Stimulated activated naive CD8-positive, alpha-beta T cell treated with anti-CD3 and anti-CD28 coated beads, Interleukin-15, Interleukin-2, amounts not matched to agents 100 ng/mL and 50 ng/mL, for 24 hours (primary cell): ENCODE measurements around the gene ZFX.
A peak's percentile ranks its signal among the peaks of the same experiment; 100 is the strongest.

ENCODE experiments used
- H3K27ac Mint-ChIP-seq: one replicate; pipeline ENCODE4 v1.8.0; 2021; ENCODE audit warnings: mild to moderate bottlenecking, mixed read lengths
- H3K27me3 Mint-ChIP-seq: one replicate; pipeline ENCODE4 v1.8.0; 2021; ENCODE audit warnings: mixed read lengths
- H3K36me3 Mint-ChIP-seq: one replicate; pipeline ENCODE4 v1.8.0; 2021; ENCODE audit warnings: low read depth, mixed read lengths
- H3K4me1 Mint-ChIP-seq: one replicate; pipeline ENCODE4 v1.8.0; 2021; ENCODE audit warnings: low read depth, mixed read lengths
- H3K4me3 Mint-ChIP-seq: one replicate; pipeline ENCODE4 v1.8.0; 2021; ENCODE audit warnings: mild to moderate bottlenecking, mixed read lengths
- H3K9me3 Mint-ChIP-seq: one replicate; pipeline ENCODE4 v1.8.0; 2021; ENCODE audit warnings: mixed read lengths

ZFX gene

GRCh38 chrX:24203072-24203808 lies 53.7 kb downstream of the ZFX start:
- Mint-ChIP-seq H3K36me3 (peaks cover 54% of the 10 kb centered on the region), H3K4me1 (peaks cover 54% of the 10 kb centered on the region), H3K27ac (peak overlapping the region; percentile 63), H3K27me3 (no peaks in the 10 kb centered on the region), H3K9me3 (no peaks in the 10 kb centered on the region), H3K4me3 (no peak overlapping the region)

- H3K36me3 Mint-ChIP-seq, result peaks cover 47% of the 10 kb centered on the region
- H3K27me3 Mint-ChIP-seq, result no peaks in the 10 kb centered on the region
- no peak overlapping the region for H3K27ac Mint-ChIP-seq
- no peaks in the 10 kb centered on the region for H3K9me3 Mint-ChIP-seq
- no peak overlapping the region for H3K4me3 Mint-ChIP-seq
- H3K4me1 Mint-ChIP-seq, result peaks cover 45% of the 10 kb centered on the region
Observed at GRCh38 chrX:24204331-24204730, 54.8 kb downstream of the ZFX start.

GRCh38 chrX:24204958-24205357 lies 55.4 kb downstream of the ZFX start:
- Mint-ChIP-seq H3K36me3 (peaks cover 47% of the 10 kb centered on the region), H3K4me1 (peaks cover 39% of the 10 kb centered on the region), H3K27ac (peak overlapping the region; percentile 68), H3K4me3 (no peak overlapping the region), H3K9me3 (no peaks in the 10 kb centered on the region), H3K27me3 (no peaks in the 10 kb centered on the region)

GRCh38 chrX:24207826-24208225 lies 58.3 kb downstream of the ZFX start:
- no peak overlapping the region for H3K27ac Mint-ChIP-seq
- no peaks in the 10 kb centered on the region for H3K27me3 Mint-ChIP-seq
- H3K9me3 Mint-ChIP-seq, result no peaks in the 10 kb centered on the region
- peaks cover 20% of the 10 kb centered on the region for H3K4me1 Mint-ChIP-seq
- H3K36me3 Mint-ChIP-seq, result peaks cover 43% of the 10 kb centered on the region
- H3K4me3 Mint-ChIP-seq, result no peak overlapping the region

GRCh38 chrX:24208496-24209240 lies 59.1 kb downstream of the ZFX start:
- Mint-ChIP-seq H3K4me1 (peaks cover 11% of the 10 kb centered on the region), H3K4me3 (no peak overlapping the region), H3K27ac (no peak overlapping the region), H3K9me3 (no peaks in the 10 kb centered on the region), H3K27me3 (no peaks in the 10 kb centered on the region), H3K36me3 (peaks cover 37% of the 10 kb centered on the region)

GRCh38 chrX:24210190-24210589 lies 60.7 kb downstream of the ZFX start:
- Mint-ChIP-seq H3K27ac (no peak overlapping the region), H3K4me3 (no peak overlapping the region), H3K27me3 (no peaks in the 10 kb centered on the region), H3K36me3 (peaks cover 26% of the 10 kb centered on the region), H3K4me1 (peaks cover 4% of the 10 kb centered on the region), H3K9me3 (no peaks in the 10 kb centered on the region)

GRCh38 chrX:24214568-24214967 lies 65.0 kb downstream of the ZFX start:
- Mint-ChIP-seq H3K4me3 (no peak overlapping the region), H3K4me1 (peaks cover 7% of the 10 kb centered on the region), H3K36me3 (peaks cover 15% of the 10 kb centered on the region), H3K27ac (no peak overlapping the region), H3K27me3 (no peaks in the 10 kb centered on the region), H3K9me3 (no peaks in the 10 kb centered on the region)

GRCh38 chrX:24215272-24215671 lies 65.7 kb downstream of the ZFX start:
- Mint-ChIP-seq H3K27me3 (no peaks in the 10 kb centered on the region), H3K4me3 (no peak overlapping the region), H3K36me3 (peaks cover 11% of the 10 kb centered on the region), H3K27ac (no peak overlapping the region), H3K4me1 (peaks cover 7% of the 10 kb centered on the region), H3K9me3 (no peaks in the 10 kb centered on the region)

GRCh38 chrX:24216037-24216436 lies 66.5 kb downstream of the ZFX start:
- no peaks in the 10 kb centered on the region for H3K9me3 Mint-ChIP-seq
- no peak overlapping the region for H3K4me3 Mint-ChIP-seq
- no peaks in the 10 kb centered on the region for H3K27me3 Mint-ChIP-seq
- H3K27ac Mint-ChIP-seq, result peak overlapping the region; percentile 5
- H3K4me1 Mint-ChIP-seq, result peaks cover 7% of the 10 kb centered on the region
- H3K36me3 Mint-ChIP-seq, result peaks cover 4% of the 10 kb centered on the region

- H3K9me3 Mint-ChIP-seq, result no peaks in the 10 kb centered on the region
- peaks cover 2% of the 10 kb centered on the region for H3K36me3 Mint-ChIP-seq
- no peak overlapping the region for H3K4me3 Mint-ChIP-seq
- peak overlapping the region; percentile 5 for H3K27ac Mint-ChIP-seq
- no peaks in the 10 kb centered on the region for H3K27me3 Mint-ChIP-seq
- H3K4me1 Mint-ChIP-seq, result peaks cover 7% of the 10 kb centered on the region
Observed at GRCh38 chrX:24216827-24217226, 67.3 kb downstream of the ZFX start.

GRCh38 chrX:24219320-24219719 lies 69.8 kb downstream of the ZFX start:
- H3K4me1 Mint-ChIP-seq, result peaks cover 7% of the 10 kb centered on the region
- H3K4me3 Mint-ChIP-seq, result no peak overlapping the region
- H3K36me3 Mint-ChIP-seq, result no peaks in the 10 kb centered on the region
- no peak overlapping the region for H3K27ac Mint-ChIP-seq
- no peaks in the 10 kb centered on the region for H3K9me3 Mint-ChIP-seq
- no peaks in the 10 kb centered on the region for H3K27me3 Mint-ChIP-seq

GRCh38 chrX:24221872-24222271 lies 72.3 kb downstream of the ZFX start:
- H3K27me3 Mint-ChIP-seq, result no peaks in the 10 kb centered on the region
- H3K4me3 Mint-ChIP-seq, result no peak overlapping the region
- no peak overlapping the region for H3K27ac Mint-ChIP-seq
- H3K36me3 Mint-ChIP-seq, result no peaks in the 10 kb centered on the region
- peaks cover 4% of the 10 kb centered on the region for H3K9me3 Mint-ChIP-seq
- H3K4me1 Mint-ChIP-seq, result peaks cover 3% of the 10 kb centered on the region

- Mint-ChIP-seq H3K36me3 (no peaks in the 10 kb centered on the region), H3K27ac (no peak overlapping the region), H3K4me3 (no peak overlapping the region), H3K4me1 (no peaks in the 10 kb centered on the region), H3K9me3 (peaks cover 4% of the 10 kb centered on the region), H3K27me3 (no peaks in the 10 kb centered on the region)
Observed at GRCh38 chrX:24225265-24225664, 75.7 kb downstream of the ZFX start.

GRCh38 chrX:24226176-24226575 lies 76.6 kb downstream of the ZFX start:
- H3K27ac Mint-ChIP-seq, result no peak overlapping the region
- H3K4me1 Mint-ChIP-seq, result peaks cover 2% of the 10 kb centered on the region
- no peak overlapping the region for H3K4me3 Mint-ChIP-seq
- no peaks in the 10 kb centered on the region for H3K27me3 Mint-ChIP-seq
- H3K36me3 Mint-ChIP-seq, result no peaks in the 10 kb centered on the region
- H3K9me3 Mint-ChIP-seq, result peaks cover 4% of the 10 kb centered on the region

- H3K27me3 Mint-ChIP-seq, result no peaks in the 10 kb centered on the region
- no peaks in the 10 kb centered on the region for H3K36me3 Mint-ChIP-seq
- H3K4me1 Mint-ChIP-seq, result peaks cover 5% of the 10 kb centered on the region
- peaks cover 4% of the 10 kb centered on the region for H3K9me3 Mint-ChIP-seq
- H3K27ac Mint-ChIP-seq, result no peak overlapping the region
- H3K4me3 Mint-ChIP-seq, result no peak overlapping the region
Observed at GRCh38 chrX:24228596-24228995, 79.1 kb downstream of the ZFX start.
